Activated gamma-delta T cell treated with anti-CD3 and anti-CD28 coated beads, Interleukin-2, amount 50 U/mL, for 16 hours (primary cell): Measurements from ENCODE around the gene IL17F.
"Not testable (repeated sequence)": the region's sequence is repeated elsewhere in the genome, so short reads cannot be mapped to it uniquely, and the experiment has no call there.

Source experiments
- DNase-seq: peaks from one replicate; pipeline ENCODE4 v3.0.0-alpha.2; 2020; ENCODE audit warnings: low read depth

Gene IL17F

DNA sequence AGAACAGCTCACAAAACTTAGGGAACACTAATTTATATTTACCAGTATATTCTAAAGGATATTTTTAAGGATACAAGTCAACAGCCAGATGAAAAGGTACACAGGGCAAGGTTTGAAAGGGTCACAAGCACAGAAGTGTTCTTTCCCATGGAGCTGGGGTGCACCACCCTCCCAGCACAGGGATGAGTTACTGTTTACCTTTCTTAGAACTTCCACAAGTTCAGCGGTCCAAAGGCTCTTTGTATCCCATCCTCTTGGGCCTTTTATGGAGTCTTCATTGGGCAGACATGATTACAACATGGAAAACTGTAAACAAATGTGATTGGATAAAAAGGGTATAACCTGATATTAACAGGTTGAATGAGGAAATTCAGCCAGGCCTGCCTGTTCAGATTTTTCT, 1.1 kb upstream of the IL17F start:
- DNase-seq, result no peak

DNA sequence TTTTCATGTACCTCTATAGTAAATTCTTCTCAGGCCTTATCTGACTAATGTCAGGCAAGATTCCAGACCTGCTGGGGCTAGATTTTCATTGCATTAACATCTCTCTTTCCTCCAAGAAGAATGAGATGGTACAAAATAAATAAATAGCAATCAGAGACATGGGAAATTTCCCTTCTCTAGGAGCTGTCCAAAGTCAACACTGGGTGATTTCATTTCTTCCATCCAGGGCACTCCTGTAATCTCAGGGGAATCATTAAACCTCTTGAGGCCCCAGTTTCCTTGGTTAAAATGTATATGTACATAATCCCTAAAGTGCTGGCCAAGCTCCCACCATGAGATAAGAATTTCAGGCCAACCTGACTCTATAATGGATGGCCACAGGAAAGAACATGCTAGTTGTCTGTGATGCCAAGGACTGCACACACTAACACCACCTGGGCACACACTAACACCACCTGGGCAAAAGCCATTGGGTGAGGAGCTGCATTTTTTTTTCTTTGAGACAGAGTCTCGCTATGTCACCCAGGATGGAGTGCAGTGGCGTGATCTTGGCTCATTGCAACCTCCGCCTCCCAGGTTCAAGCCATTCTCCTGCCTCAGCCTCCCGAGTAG, 912 bp downstream of the IL17F start:
- no peak for DNase-seq

- no peak for DNase-seq
Observed at GRCh38 chr6:52241819-52242218, 2.5 kb downstream of the IL17F start.

DNA sequence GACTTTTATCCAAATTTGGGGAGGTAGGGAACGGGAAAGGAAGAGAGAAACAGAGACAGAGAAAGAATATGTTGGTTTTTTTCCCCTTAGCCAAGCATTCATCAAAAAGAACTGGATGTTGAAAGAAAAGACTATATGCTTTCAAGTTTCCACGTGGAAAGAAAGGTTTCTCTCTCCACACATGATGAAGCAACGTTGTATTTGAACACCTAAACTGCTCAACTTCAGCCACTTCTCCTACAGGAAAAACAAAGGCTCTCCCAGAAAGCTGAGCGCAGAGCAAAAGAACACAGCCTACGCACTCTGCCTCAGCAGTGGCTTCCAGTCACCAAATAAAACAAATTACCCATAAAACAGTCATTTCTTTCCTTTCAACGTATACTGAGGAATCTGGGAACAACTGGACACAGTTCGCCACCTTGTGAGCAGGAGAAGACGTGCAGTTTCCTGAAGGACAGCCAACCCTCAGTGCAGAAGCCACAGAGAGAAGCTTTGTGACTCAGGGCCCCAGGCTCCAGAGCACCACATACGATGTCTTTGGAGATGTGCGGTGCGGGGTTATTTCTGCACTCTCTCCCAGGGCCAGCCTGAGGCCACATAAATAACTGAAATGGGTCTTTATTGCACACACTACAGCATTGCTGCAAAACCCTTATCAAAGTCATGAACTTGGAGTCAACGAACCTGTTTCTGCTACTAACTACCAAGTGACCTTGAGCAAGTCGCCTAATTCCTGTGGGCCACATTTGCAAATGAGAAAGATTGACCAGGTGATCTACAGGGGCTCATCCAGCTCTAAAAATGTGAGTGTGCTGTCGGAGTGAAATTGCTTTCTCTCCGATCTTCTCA, 10.1 kb downstream of the IL17F start:
- no peak for DNase-seq

DNA sequence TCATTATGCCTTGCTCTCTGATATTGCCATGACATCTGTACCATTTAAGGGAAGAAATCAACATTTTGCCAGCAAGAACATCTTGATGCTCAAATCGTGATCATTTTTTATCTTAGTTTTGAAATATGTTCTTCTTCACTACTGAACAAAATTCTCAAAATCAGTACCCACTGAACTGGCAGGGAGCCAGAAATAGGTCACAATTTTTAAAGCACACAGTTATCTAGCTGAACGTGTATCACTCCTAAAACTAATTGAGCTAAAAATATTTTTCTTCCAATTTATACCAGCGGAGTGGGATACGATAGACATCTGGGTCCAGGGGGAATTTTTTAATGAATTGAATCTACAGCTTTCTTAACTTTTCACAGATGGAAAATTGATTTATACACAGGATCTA, 11.3 kb downstream of the IL17F start:
- no peak for DNase-seq

GRCh38 chr6:52231406-52232127, 12.7 kb downstream of the IL17F start:
- DNase-seq, result peak; percentile 8

DNA sequence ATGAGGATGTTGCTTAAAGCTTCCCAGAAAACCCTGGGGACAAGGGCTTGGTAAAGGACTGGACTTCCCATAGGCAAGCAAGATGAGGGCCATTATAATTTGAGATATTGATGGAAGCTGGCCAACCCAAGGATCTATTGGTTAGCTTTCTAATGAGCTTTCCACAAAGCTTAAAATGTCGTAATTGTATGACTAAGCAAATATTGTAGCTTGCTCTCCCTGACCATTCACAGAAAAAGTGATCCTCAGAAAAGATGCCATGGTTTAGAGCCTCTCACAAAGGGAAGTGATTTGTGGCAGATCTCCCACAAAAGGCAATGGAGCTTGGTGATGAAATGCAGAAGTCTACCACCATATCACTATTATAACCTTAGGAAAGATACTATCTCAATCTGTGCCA, 13.6 kb downstream of the IL17F start:
- no peak for DNase-seq

GRCh38 chr6:52227495-52227894, 16.8 kb downstream of the IL17F start:
- DNase-seq, result no peak

- no peak for DNase-seq
Observed at GRCh38 chr6:52221302-52221701, 23.0 kb downstream of the IL17F start.

DNA sequence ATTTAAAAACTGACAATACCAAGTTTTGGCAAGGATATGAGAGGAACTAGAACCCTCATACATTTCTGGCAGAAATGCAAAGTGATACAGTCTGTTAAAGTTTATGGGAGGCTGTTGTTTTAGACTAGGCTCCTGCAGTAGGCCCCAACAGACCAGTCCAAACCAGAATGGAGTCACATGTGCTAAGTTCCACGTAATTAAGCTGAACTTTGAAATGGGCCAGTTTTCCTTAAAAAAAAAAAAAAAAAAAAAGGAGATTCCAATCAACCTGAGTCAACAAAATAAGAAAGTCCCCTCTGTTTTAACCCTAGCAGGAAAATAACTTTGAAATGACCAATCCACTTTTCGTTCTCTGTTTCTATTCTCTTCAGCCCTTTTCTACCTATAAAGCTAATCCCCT, 26.5 kb downstream of the IL17F start:
- DNase-seq, result no peak

DNA sequence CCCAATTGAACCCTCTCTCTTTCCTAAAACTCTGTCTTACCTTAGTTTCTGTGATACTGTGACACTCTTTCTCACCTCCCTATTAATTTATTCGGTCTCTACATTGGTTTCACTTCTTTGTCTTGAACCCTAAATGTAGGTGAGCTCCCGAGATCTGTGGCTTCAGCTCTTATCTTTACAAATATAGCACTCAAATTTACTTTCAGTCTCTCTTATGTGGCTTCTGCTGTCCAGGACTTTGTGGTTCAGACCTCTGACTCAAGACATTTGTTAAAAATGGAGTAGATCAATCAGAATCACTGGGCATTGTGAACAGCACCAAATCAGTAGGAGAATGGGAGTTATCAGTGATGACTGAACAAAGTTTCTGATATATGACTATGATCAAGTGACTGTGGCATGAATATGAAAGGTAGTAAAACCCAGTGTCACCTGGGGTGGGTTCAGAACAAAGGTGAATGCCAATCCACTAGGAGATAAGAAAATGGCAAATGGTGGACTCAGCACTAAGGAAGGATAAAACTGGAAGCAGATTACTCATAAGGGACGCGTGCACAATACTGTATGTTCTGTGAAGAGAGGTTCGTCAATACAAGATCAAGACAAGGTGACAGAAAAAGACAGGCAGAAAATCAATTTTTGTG, 27.2 kb downstream of the IL17F start:
- no peak for DNase-seq

DNA sequence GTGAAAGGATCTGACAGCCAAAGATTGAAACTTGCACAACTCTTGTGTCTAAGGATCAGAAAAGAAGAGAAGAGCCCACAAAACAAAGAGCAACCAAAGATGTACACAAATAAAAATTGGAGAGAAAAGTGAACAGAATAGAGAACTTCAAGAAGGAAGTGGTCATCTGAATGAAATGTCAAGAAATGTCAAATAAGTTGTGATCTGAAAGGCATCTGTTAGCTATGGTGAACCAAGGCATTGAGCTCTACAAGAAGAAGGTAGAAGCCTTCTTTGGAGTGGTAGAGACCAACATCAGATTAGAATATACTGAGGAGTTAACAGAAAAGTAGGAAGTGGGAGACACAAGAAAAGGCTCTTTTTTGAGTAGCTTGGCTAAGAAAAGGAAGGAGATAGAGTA, 28.5 kb downstream of the IL17F start:
- DNase-seq, result no peak

- no peak for DNase-seq
Observed at GRCh38 chr6:52213127-52213526, 31.2 kb downstream of the IL17F start.

DNA sequence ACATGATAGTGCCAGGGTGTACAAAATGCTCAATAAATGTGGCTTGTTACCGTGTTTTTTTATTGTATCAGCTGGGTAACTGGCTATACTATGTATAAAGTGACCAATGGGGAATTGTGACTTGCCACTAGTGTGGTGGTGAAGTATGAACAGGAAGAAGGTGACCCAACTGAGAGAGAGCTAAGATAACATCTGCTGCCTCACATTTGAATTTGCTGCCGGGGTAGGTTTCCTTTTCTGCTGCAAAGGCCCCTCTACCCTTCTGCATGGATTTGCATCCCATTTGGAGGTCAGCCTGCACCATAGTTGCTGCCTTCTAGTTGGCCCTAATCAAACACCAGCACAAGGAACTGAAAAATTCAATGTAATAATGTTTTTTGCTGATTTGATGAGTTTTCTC, 34.1 kb downstream of the IL17F start:
- no peak for DNase-seq

- no peak for DNase-seq
Observed at GRCh38 chr6:52209770-52210169, 34.5 kb downstream of the IL17F start.

DNA sequence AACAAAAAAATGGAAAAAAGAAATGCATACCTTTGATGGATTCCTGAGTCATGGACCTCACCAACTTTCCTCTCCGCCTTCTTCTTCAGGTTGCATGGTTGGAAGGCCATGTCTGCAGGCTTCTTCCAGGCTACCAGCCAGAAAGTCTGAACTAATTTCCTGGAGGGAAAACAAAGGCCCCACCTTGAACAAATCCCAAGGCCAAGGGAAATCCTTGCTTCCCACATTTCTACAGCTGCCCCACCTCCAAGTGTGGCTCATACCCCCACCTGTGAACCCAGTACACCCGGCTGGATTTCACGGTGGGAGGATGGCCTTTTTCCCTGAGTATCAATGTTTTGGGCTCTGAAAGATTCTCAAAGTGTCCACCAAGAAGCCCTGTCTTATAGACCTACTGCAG, 35.7 kb downstream of the IL17F start:
- no peak for DNase-seq

GRCh38 chr6:52207066-52207465, 37.2 kb downstream of the IL17F start:
- DNase-seq, result no peak

GRCh38 chr6:52201493-52201892, 42.8 kb downstream of the IL17F start:
- DNase-seq, result no peak

DNA sequence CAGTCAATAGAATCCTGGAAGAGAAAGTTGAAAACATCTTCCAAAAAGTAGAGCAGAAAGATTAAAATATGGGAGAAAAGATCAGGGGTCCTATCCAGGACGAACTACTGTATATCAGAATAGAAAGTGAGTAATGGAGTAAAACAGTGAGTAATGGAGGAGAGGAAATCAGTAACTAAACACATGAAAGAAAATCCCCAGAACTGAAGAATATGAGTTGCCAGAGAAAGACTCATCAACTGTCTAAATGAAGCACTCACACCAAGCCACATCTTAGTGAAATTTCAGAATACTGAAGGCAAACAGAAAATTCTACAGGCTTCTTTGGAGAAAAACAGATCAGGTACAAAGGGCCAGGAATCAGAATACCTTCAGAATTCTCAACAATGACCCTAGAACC, 43.3 kb downstream of the IL17F start:
- no peak for DNase-seq

DNA sequence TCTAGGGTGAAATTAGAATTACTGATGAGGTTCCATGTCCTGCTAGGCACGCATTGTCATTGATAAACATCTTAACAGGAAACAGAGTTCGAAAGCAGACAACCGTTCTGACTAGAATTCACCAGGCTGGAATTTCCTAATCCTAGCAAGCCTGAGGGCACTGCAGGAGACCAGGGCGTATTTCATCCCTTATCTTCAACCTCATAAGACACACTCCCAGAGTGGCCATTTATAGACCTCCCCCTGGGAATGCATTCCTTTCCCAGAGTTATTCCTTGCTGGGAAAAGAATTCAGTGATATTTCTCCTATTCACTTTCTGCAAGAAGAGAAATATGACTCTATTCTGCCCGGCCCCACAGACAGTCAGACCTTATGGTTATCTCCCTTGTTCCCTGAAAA, 44.2 kb downstream of the IL17F start:
- not testable (repeated sequence) for DNase-seq

DNA sequence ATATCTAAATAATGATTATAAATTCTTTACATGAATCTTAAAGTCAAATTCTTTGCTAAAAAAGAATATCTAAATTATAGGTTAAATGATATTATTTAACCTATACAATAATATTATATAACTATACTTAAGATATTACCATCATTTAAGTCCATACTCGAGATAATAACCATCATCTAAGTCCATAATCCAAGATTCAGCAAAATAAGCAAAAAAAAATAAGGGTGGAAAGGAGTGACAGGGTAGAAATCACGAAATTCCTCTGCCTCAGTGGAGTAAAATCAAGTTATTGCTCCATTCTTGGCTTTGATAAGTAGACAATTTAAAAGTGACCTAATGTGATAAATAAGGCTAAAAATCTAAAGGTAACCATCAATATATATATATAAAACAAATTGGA, 48.4 kb downstream of the IL17F start:
- no peak for DNase-seq

GRCh38 chr6:52191824-52192223, 52.5 kb downstream of the IL17F start:
- DNase-seq, result no peak

DNA sequence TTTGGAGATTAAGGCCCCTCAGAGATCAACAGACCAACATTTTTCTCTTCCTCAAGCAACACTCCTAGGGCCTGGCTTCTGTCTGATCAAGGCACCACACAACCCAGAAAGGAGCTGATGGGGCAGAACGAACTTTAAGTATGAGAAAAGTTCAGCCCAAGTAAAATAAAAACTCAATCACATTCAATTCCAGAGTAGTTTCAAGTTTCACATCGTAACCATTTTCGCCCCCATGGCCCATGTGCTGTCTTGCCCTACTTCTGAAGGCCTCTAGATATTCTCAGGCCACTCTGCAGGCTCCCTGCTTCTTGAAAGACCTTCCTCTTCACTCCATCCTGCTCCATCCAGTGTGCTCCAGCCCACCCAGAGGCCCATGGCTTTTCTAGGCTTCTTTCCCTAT, 53.9 kb downstream of the IL17F start:
- DNase-seq, result no peak
